Stimulated activated CD4-positive, alpha-beta T cell treated with anti-CD3 and anti-CD28 coated beads, TNF-alpha, amount 100 ng/mL, for 24 hours (primary cell): ENCODE data around the gene ADK.
"Not testable (repeated sequence)": the region's sequence is repeated elsewhere in the genome, so short reads cannot be mapped to it uniquely, and the experiment has no call there.

Experiments
- DNase-seq, 3 experiments: peaks; one replicate each; pipeline ENCODE4 v3.0.0-alpha.2; 2020; ENCODE audit warnings: low read depth in 3 of 3

The ADK gene

DNA sequence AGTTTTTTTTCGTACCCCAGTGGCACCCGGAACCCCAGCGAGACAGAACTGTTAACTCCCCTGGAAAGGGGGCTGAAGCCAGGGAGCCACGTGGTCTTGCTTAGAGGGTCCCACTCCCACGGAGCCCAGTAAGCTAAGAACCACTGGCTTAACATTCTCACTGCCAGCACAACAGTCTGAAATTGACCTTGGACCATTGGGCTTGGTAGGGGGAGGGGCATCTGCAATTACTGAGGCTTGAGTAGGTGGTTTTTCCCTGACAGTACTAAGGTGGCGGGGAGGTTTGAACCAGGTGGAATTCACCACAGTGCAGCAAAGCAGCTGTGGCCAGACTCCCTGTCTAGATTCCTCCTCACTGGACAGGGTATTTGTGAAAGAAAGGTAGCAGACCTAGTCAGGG, 196.5 kb downstream of the ADK start:
- DNase-seq, result no peak

- not testable (repeated sequence) for DNase-seq
Observed at GRCh38 chr10:74353021-74353420, 202.0 kb downstream of the ADK start.

DNA sequence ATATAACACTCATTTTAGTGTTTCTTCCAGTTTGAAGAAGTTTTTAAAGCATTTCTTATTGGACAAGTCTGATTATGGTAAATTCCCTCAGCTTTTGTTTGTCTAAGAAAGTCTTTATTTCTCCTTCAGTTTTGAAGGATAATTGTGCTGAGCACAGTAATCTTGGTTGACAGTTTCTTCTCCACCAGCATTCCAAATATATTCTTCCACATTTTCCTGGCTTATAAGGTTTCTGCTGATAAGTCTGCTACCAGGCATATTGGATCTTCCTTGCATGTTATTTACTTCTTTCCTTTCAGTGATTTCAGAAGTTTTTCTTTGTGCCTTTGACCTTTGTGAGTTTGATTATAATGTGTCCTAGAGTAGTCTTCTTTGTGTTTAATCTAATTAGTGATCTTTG, 210.7 kb downstream of the ADK start:
- no peak for DNase-seq

DNA sequence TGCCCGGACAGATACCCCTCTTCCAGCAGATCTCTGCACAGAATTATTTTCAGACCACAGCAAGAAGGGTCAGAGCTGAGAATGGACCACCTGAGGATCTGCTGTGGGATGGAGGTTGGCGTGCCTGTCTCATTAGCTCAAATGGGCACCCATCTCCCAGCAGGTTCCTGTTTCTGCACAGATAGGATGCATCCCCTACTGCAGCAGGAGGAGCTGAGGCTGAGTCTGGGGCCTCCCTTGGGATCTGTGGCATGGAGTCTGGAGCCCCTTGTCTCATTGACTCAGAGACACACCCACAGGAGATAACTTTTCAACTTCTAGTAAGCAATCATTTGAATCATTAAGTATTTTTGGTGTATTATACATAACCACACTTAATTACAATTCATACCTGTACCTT, 212.7 kb downstream of the ADK start:
- DNase-seq, result no peak

DNA sequence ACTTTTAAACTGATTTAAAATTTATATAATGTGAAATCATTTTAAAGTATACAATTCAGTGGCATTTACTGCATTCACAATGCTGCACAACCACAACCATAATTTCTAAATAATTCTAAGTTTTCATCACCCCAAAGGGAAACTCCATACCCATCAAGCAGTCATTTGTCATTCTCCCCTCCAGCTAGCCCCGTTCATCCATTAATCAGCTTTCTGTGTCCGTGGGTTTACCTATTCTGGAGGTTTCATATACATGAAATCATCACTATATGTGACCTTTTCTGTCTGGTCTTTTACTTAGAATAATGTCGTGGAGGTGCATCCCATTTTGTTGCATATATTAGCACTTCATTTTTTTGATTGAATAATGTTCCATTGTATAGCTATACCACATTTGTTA, 214.1 kb downstream of the ADK start:
- no peak for DNase-seq

DNA sequence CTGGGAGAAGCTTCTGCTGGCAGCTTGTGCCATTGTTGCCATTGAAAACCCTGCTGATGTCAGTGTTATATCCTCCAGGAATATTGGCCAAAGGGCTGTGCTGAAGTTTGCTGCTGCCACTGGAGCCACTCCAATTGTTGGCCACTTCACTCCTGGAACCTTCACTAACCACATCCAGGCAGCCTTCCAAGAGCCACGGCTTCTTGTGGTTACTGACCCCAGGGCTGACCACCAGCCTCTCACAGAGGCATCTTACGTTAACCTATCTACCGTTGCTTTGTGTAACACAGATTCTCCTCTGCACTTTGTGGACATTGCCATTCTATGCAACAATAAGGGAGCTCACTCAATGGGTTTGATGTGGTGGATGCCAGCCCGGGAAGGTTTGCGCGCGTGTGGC, 220.7 kb downstream of the ADK start:
- no peak for DNase-seq

DNA sequence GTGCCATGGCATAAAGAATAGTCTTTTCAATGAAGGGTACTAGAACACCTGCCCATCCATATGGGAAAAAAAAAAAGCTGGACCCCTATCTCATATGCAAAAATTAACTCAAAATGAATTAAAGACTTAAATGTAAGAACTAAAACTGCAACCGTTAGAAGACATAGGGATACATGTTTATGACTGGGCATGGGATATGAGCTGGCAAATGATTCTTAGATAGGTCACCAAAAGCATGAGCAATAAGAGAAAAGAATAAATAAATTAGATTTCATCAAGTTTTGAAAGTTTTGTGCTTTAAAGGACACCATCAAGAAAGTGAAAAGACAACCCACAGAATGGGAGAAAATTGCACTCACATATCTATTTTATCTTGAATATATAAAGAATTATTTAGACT, 222.0 kb downstream of the ADK start:
- no peak for DNase-seq

- no peak for DNase-seq
Observed at GRCh38 chr10:74377476-74377875, 226.5 kb downstream of the ADK start.

- DNase-seq, result no peak
Observed at GRCh38 chr10:74379474-74379873, 228.5 kb downstream of the ADK start.

DNA sequence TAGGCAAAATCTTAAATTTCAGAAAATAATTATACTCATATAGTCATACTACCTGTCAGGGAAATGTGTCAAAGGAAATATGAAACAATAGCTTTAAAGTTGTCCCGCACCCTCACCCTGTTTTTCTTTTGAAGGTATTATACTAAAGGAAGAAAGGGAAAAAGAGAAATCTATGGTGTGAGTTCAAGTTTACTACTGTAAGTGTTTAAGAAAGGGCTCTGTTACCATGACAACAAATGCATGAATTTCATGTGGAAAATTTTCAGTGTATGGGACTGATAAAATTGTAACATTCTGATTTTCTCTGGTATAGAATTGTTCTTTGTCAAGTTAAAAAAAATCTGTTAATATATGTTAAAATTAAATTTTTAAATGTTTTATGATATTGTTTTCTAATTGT, 229.8 kb downstream of the ADK start:
- no peak for DNase-seq

DNA sequence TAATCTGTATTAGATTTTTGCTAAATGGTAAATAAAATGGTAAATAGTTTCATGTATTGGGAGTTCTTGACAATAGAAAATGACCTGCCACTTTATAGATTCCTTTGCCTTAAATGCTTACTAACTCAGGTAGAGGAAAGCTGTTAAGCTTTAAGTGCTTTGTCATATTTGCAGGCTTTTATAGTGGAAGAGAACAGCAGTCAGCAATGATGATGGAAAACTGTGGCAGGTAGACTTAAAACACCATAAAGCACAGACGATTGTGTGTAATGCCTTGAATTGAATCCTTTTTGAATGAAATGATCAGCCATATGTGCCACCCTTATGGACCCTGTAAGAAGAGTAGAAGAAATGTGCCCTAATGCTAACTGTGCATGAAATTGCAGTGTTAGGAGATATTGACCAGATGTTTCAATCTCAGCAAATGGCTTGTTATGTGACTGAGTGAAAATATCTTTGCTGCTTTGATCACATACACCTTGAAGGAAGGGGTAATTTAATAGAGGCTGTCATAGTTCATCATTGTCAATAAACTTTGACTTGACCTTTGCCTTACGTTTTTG, 230.4 kb downstream of the ADK start:
- DNase-seq, result no peak

GRCh38 chr10:74382663-74383062, 231.6 kb downstream of the ADK start:
- DNase-seq, result no peak

GRCh38 chr10:74383642-74384041, 232.6 kb downstream of the ADK start:
- no peak for DNase-seq

DNA sequence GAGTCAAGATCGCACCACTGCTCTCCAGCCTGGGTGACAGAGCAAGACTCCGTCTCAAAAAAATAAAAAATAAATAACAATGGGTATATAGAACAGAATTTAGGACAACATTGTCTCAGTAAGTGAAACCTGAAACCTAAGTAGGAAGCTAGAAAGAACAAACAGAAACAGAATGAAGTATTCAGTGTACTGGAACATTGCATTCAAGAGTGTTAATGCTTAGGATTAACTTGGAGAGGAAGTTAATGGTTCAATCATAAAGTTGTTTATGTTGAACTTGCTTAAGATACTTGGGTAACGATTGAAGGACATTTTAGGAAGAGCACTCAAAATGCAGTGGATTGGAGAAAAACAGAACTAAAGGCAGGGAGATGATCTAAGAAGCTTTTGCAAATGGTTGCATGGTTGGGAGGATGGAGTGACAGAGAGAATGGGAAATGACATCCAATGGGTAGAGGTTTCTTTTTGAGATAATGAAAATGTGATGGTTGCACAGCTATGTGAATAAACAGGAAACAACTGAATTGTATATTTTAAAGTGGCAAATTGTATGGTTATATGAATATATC, 233.7 kb downstream of the ADK start:
- DNase-seq, result no peak

- no peak for DNase-seq
Observed at GRCh38 chr10:74388801-74389200, 237.8 kb downstream of the ADK start.

- no peak for DNase-seq
Observed at GRCh38 chr10:74391786-74392185, 240.8 kb downstream of the ADK start.

DNA sequence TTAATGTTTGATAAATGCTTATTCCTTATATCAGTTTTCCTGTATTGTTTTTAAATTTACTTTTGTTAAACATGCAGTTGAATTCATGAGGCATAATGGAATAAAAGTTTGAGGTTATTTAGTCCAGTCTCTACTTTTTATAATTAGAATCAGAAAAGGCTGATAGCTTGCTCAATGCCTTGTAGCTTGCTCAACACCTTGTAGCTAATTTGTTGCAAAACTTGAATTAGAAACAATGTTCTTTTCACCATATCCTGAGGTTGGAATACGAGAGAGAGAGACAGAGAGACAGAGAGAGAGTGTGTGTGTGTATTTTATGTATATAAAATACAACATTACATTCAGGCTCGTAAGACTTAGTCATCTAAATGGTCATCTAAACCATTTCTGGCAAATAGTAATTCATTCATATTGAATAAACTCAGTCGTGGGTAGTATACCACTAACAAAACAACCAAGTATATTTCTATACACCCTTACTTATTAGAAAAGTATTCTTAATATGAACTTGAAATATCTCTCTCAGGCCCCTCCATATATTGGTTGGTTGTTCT, 243.5 kb downstream of the ADK start:
- no peak for DNase-seq

- DNase-seq, result no peak
Observed at GRCh38 chr10:74400186-74400585, 249.2 kb downstream of the ADK start.

DNA sequence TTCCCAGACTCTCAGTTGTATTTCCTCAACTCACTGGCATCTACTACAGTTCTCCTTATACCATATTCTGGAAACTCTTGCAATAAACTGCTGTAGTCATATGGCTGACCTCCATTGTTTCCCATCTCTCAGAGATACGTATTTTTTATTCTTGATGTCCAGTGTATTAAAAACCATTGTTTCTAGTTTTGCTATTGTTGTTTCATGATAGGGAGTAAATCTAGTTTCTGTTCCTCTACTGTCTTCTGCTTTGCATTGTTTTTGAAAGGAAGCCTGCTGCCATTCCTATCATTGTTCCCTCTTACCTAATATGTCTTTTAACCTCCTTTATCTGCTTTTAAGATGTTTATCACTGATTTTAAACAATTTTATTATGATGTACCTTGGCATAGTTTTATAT, 255.0 kb downstream of the ADK start:
- no peak for DNase-seq

DNA sequence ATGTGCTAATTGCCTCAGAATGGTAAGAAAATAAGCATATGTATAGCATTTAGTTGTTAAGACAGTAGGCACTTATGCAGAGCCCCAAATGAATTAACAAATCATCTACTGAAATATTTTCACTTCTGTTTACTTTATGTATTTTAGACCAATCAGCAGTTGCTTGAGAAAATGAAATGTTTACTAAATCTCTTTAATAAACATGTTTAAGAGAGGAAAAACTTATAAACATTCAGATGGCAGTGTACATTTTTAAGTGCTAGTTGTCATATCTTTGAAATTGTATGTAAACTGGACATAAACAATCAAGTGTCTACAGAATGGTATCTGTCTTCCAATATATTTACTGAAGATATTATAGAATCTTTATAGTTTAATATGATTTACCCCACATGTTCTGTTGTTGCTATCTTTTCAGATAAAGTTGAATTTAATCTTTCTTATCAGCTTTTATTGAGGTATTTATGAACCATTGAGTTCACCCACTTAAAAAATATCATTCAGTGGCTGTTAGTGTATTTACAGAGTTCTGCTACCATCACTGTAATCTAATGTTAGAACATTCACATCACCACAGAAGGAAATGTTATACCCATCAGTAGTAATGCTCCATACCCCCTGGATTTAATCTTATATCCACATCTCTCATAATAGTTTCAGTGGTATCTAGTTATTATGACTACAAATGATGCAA, 264.3 kb downstream of the ADK start:
- no peak for DNase-seq

DNA sequence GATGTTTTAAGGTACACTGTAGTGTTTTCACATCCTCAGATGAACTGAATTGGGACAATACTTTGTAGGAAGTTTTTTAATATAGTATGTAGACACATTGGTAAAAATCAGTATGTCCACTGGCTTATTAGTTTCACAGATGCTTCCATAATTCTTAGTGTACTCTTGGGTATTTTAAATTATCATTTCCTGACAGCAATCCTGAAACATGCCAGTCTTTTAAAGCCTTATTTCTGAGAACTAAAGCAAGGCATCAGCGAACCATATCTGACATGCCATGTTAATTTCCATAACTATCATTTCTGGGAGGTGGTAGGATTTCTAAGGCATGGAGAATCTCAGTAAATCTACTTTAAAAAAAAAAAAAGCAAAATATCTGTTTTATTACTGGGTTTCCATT, 266.4 kb downstream of the ADK start:
- DNase-seq, result no peak

DNA sequence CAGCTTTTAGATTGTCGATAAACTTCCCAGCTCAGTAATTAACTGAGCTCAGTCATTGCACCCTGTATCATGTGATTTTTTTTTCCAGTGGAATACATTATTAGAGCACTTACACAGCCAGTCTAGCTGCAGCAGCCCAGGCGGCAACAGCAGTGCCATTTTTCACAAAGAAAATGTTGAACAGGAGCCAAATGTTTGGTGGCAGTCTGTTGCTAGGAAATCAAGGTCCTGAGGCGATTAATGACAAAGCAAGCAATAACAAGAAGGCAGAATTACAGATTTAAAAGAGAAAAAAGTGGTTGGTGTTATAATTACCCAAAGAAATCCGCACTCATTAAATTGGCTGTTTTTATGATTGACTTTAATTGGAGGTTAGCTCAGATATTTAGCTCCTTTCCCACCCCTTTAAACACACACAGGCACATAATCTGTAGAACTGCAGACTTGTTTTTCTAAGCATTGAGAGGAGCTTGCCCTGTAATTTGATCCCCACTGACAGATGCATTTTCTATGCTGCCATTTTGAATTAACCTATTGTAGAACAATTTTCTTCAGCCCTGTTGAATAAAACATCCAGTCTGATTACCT, 267.4 kb downstream of the ADK start:
- no peak for DNase-seq

DNA sequence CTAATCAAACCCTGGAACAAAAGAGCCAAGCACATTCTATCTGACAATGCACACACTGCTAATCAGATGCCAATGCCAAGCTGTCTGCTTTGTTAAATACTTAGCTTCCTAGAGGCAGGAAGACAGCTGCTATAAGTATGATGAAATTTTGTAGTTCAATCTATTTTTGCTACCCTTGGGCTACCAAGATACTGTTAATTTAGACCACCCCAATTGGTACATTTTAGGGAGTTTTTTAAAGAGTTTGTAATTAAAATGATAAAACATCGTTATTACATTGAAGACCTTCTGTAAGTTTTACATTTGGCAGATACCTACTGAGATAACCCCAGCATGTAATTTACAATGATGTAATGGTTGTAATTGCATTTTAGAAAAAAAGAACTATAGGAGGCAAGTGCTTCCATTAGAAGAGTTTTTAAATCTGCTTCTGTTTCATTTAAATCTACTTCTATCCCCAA, 268.5 kb downstream of the ADK start:
- DNase-seq, result no peak
